ENCODE measurements around the gene CD300LG.

CD300LG gene

DNA sequence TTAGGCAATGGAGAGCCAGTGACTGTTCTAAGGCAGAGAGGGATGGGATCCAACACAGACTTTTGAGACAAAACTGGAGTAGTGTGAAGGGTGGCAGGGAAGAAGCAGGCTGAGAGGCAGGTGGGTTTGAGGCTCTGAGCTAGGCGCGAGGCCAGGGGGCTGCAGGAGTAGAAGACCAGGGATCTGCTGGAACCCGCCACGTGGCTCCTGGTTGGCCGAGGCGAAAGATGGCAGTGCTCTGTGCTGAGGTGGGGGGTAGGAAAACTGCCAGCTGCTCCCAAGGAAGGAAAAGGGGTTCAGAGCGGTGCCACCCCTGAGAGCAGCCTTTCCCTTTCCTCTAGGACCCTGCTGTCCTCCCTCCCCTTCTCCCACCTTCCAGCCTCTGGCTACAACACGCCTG is 5.6 kb downstream of the CD300LG start:
- TF ChIP-seq TAF1 (IDR thresholded peaks at IDR 0.05; ENCODE audit: borderline replicate concordance, insufficient read depth, low read length): no peak
- TF ChIP-seq POLR2AphosphoS5 (IDR thresholded peaks at IDR 0.05; ENCODE audit: low read depth, low read length): no peak
- no peak for TF ChIP-seq FOXP2 (optimal IDR thresholded peaks at IDR 0.05; ENCODE audit: borderline replicate concordance, extremely low read depth, extremely low read length, insufficient read depth)
- TF ChIP-seq, protein P1, sequence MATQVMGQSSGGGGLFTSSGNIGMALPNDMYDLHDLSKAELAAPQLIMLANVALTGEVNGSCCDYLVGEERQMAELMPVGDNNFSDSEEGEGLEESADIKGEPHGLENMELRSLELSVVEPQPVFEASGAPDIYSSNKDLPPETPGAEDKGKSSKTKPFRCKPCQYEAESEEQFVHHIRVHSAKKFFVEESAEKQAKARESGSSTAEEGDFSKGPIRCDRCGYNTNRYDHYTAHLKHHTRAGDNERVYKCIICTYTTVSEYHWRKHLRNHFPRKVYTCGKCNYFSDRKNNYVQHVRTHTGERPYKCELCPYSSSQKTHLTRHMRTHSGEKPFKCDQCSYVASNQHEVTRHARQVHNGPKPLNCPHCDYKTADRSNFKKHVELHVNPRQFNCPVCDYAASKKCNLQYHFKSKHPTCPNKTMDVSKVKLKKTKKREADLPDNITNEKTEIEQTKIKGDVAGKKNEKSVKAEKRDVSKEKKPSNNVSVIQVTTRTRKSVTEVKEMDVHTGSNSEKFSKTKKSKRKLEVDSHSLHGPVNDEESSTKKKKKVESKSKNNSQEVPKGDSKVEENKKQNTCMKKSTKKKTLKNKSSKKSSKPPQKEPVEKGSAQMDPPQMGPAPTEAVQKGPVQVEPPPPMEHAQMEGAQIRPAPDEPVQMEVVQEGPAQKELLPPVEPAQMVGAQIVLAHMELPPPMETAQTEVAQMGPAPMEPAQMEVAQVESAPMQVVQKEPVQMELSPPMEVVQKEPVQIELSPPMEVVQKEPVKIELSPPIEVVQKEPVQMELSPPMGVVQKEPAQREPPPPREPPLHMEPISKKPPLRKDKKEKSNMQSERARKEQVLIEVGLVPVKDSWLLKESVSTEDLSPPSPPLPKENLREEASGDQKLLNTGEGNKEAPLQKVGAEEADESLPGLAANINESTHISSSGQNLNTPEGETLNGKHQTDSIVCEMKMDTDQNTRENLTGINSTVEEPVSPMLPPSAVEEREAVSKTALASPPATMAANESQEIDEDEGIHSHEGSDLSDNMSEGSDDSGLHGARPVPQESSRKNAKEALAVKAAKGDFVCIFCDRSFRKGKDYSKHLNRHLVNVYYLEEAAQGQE (IDR thresholded peaks at IDR 0.05; ENCODE audit: insufficient read depth in 1 of 2, low read depth in 2 of 2, low read length in 2 of 2): no peak
- no peak for TF ChIP-seq SIN3A (IDR thresholded peaks at IDR 0.05; ENCODE audit: borderline replicate concordance, insufficient read depth, low read length)

DNA sequence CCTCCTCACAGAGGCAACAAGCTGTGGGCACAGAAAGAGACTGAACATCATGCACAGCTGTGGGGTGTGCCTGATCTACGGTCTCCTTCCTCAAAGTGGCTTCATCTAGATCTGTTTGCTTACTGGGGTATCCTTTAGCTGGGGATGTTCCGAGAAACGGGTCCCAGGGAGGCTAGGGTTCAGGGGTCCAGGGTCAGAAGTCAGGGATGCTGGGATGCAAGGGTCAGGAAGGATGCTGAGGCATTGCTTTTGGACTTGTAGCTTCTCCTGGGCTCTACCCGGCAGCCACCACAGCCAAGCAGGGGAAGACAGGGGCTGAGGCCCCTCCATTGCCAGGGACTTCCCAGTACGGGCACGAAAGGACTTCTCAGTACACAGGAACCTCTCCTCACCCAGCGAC is 6.6 kb downstream of the CD300LG start:
- TF ChIP-seq POLR2AphosphoS5 (IDR thresholded peaks at IDR 0.05; ENCODE audit: low read depth, low read length) (no peak), FOXP2 (optimal IDR thresholded peaks at IDR 0.05; ENCODE audit: borderline replicate concordance, extremely low read depth, extremely low read length, insufficient read depth) (no peak), TAF1 (IDR thresholded peaks at IDR 0.05; ENCODE audit: borderline replicate concordance, insufficient read depth, low read length) (no peak), SIN3A (IDR thresholded peaks at IDR 0.05; ENCODE audit: borderline replicate concordance, insufficient read depth, low read length) (no peak)
- TF ChIP-seq, protein P1 (IDR thresholded peaks at IDR 0.05; ENCODE audit: insufficient read depth in 1 of 2, low read depth in 2 of 2, low read length in 2 of 2): no peak

GRCh38 chr17:43854498-43854897 is 7.5 kb downstream of the CD300LG start:
- TF ChIP-seq SIN3A (IDR thresholded peaks at IDR 0.05; ENCODE audit: borderline replicate concordance, insufficient read depth, low read length) (no peak), TAF1 (IDR thresholded peaks at IDR 0.05; ENCODE audit: borderline replicate concordance, insufficient read depth, low read length) (no peak)

DNA sequence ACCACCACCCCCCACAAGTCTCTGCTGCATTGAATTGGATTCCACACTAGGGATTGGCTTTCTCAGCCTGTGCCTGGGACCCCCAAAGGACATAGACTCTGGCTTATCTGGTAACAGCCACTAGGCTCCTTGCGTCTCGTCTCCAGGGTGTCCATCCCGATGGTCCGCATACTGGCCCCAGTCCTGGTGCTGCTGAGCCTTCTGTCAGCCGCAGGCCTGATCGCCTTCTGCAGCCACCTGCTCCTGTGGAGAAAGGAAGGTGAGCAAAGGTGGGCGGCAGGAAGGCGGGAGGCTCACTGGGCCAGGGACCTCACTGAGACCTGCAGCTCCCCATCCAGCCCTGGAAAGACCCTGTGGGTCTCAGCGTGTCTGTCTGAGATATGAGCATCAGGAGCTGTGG is 8.1 kb downstream of the CD300LG start:
- TF ChIP-seq FOXP2 (optimal IDR thresholded peaks at IDR 0.05; ENCODE audit: borderline replicate concordance, extremely low read depth, extremely low read length, insufficient read depth): no peak
- no peak for TF ChIP-seq TAF1 (IDR thresholded peaks at IDR 0.05; ENCODE audit: borderline replicate concordance, insufficient read depth, low read length)
- no peak for TF ChIP-seq SIN3A (IDR thresholded peaks at IDR 0.05; ENCODE audit: borderline replicate concordance, insufficient read depth, low read length)
- no peak for TF ChIP-seq POLR2AphosphoS5 (IDR thresholded peaks at IDR 0.05; ENCODE audit: low read depth, low read length)
- TF ChIP-seq, protein P1 (IDR thresholded peaks at IDR 0.05; ENCODE audit: insufficient read depth in 1 of 2, low read depth in 2 of 2, low read length in 2 of 2): no peak

- TF ChIP-seq TAF1 (IDR thresholded peaks at IDR 0.05; ENCODE audit: borderline replicate concordance, insufficient read depth, low read length) (no peak), SIN3A (IDR thresholded peaks at IDR 0.05; ENCODE audit: borderline replicate concordance, insufficient read depth, low read length) (no peak), FOXP2 (optimal IDR thresholded peaks at IDR 0.05; ENCODE audit: borderline replicate concordance, extremely low read depth, extremely low read length, insufficient read depth) (no peak), POLR2AphosphoS5 (IDR thresholded peaks at IDR 0.05; ENCODE audit: low read depth, low read length) (no peak)
- TF ChIP-seq, protein P1 (IDR thresholded peaks at IDR 0.05; ENCODE audit: insufficient read depth in 1 of 2, low read depth in 2 of 2, low read length in 2 of 2): no peak
These were observed 9.2 kb downstream of the CD300LG start for GRCh38 chr17:43856141-43856540.

Data from PFSK-1 (cell line).